SK-N-SH (cell line): Measurements from ENCODE around the gene TYK2. TPM values are rescaled to one million over a fixed set of nuclear protein-coding genes. Genes with fewer than 3 reads are reported as not detected.

Experiments
- CTCF ChIA-PET: fragments of 300-600, 350-600 bp; formaldehyde crosslinking; extraction: SDS; loops from one replicate; lab custom pipeline; 2021; lab: Yijun Ruan, JAX
- POLR2A ChIA-PET: fragments of 350-600 bp; sonication (Branson Sonifier 250); formaldehyde crosslinking; extraction: SDS; loops from one replicate; lab custom pipeline; 2020; ENCODE audit warnings: antibody characterized with exemption, inconsistent platforms; lab: Yijun Ruan, JAX
- DNase-seq: peaks from one replicate; pipeline ENCODE4 v3.0.0; 2012
- H2AFZ ChIP-seq: fragments of 200-600 bp; sonication (generic); 2 replicates; pipeline ENCODE4 v1.8.1; 2016; ENCODE audit warnings: antibody characterized with exemption, mild to moderate bottlenecking, low read depth
- H3F3A ChIP-seq: fragments of 200-600 bp; sonication (generic); replicated peaks from 2 replicates; pipeline ENCODE3; 2016; ENCODE audit warnings: antibody characterized with exemption, mild to moderate bottlenecking; ENCODE audit not compliant: insufficient read depth
- H3K27ac ChIP-seq, 2 experiments: fragments of 200-500 bp in 1 of 2; fragments of 200-600 bp in 1 of 2; sonication (Bioruptor generic) in 1 of 2; sonication (generic), shearing (Covaris generic) in 1 of 2; 2 replicates each; pipeline versions ENCODE4 v1.5.1 to v1.6.1; 2014 to 2016; ENCODE audit warnings: low read depth in 2 of 2, inconsistent platforms in 1 of 2, low read length in 1 of 2, mild to moderate bottlenecking in 1 of 2, mixed read lengths in 1 of 2
- H3K27me3 ChIP-seq: fragments of 200-600 bp; sonication (generic), shearing (Covaris generic); 2 replicates; pipeline ENCODE4 v1.6.1; 2016; ENCODE audit warnings: mixed run types; ENCODE audit not compliant: insufficient read depth
- H3K36me3 ChIP-seq, 2 experiments: fragments of 200-500 bp in 1 of 2; fragments of 200-600 bp in 1 of 2; sonication (Bioruptor generic) in 1 of 2; sonication (generic) in 1 of 2; replicated peaks in 1 of 2; 2 replicates each; pipeline versions ENCODE3 to v1.5.1; 2014 to 2016; ENCODE audit warnings: low read length in 1 of 2, mild to moderate bottlenecking in 1 of 2; ENCODE audit not compliant: insufficient read depth in 2 of 2, control insufficient read depth in 1 of 2
- H3K4me1 ChIP-seq, 2 experiments: fragments of 200-500 bp in 1 of 2; fragments of 200-600 bp in 1 of 2; sonication (Bioruptor generic) in 1 of 2; sonication (generic), shearing (Covaris generic) in 1 of 2; 2 replicates each; pipeline versions ENCODE4 v1.5.1 to v1.6.1; 2014 to 2016; ENCODE audit warnings: low read depth in 1 of 2, low read length in 1 of 2, mixed run types in 1 of 2; ENCODE audit not compliant: insufficient read depth in 2 of 2, control insufficient read depth in 1 of 2
- H3K4me2 ChIP-seq: fragments of 200-600 bp; sonication (generic), shearing (Covaris generic); 2 replicates; pipeline ENCODE4 v1.6.1; 2017; ENCODE audit warnings: mixed run types
- H3K4me3 ChIP-seq, 2 experiments: fragments of 200-500 bp in 1 of 2; fragments of 200-600 bp in 1 of 2; sonication (Bioruptor generic) in 1 of 2; sonication (generic), shearing (Covaris generic) in 1 of 2; 2 replicates each; pipeline versions ENCODE4 v1.5.1 to v1.8.1; 2014 to 2016; ENCODE audit warnings: low read depth in 2 of 2, inconsistent platforms in 1 of 2, low read length in 1 of 2, mild to moderate bottlenecking in 1 of 2, mixed read lengths in 1 of 2, moderate library complexity in 1 of 2
- H3K79me2 ChIP-seq: fragments of 200-600 bp; sonication (generic); 2 replicates; pipeline ENCODE4 v1.8.1; 2017; ENCODE audit warnings: mild to moderate bottlenecking; ENCODE audit not compliant: insufficient read depth
- H3K9ac ChIP-seq: fragments of 200-600 bp; sonication (generic); 2 replicates; pipeline ENCODE4 v1.6.1; 2017; ENCODE audit warnings: mixed run types
- H3K9me2 ChIP-seq: fragments of 200-600 bp; sonication (generic); 2 replicates; pipeline ENCODE4 v1.6.1; 2017; ENCODE audit warnings: mixed run types
- H3K9me3 ChIP-seq: fragments of 200-600 bp; sonication (generic); 2 replicates; pipeline ENCODE4 v1.6.1; 2017; ENCODE audit warnings: mixed run types, mild to moderate bottlenecking, moderate library complexity
- H4K20me1 ChIP-seq: fragments of 200-600 bp; sonication (generic); 2 replicates; pipeline ENCODE4 v1.6.1; 2017; ENCODE audit warnings: mild to moderate bottlenecking, mixed run types; ENCODE audit not compliant: insufficient read depth
- EP300 ChIP-seq, 2 experiments: IDR thresholded peaks; 2 replicates each; pipeline versions ENCODE4 v1.4.0 to v1.6.1; 2012; ENCODE audit warnings: borderline replicate concordance in 1 of 2, low read depth in 1 of 2, low read length in 1 of 2
- FOSL2 ChIP-seq: IDR thresholded peaks from 2 replicates; pipeline ENCODE4 v1.4.0; 2012; ENCODE audit warnings: low read depth, mild to moderate bottlenecking, moderate library complexity, borderline replicate concordance
- IRF3 ChIP-seq: fragments of 150-350 bp; IDR thresholded peaks from 2 replicates; pipeline ENCODE4 v1.6.1; 2016; ENCODE audit warnings: mild to moderate bottlenecking, low read depth, low read length
- POLR2AphosphoS5 ChIP-seq: IDR thresholded peaks from 2 replicates; pipeline ENCODE4 v1.6.1; 2012; ENCODE audit warnings: low read depth, low read length
- SIN3A ChIP-seq: IDR thresholded peaks from 2 replicates; pipeline ENCODE4 v1.6.1; 2012; ENCODE audit warnings: low read depth, mild to moderate bottlenecking, low read length, moderate library complexity, borderline replicate concordance
- USF2 ChIP-seq: fragments of 150-350 bp; IDR thresholded peaks from 2 replicates; pipeline ENCODE4 v1.6.1; 2017; ENCODE audit warnings: antibody characterized with exemption, low read length, low read depth, borderline replicate concordance
- YY1 ChIP-seq: IDR thresholded peaks from 2 replicates; pipeline ENCODE4 v1.4.0; 2012; ENCODE audit warnings: low read depth, mild to moderate bottlenecking
- WGBS: methylation state at CpG from one replicate; pipeline ENCODE4 v1.1.6; 2017; ENCODE audit warnings: low lambda C conversion rate; 5-methylcytosine and 5-hydroxymethylcytosine counted together
- polyA plus RNA-seq, 3 experiments: library from polyadenylated mRNA; depleted of rRNA; stranded (reverse); fragments of >200 nt; gene quantifications; 2 replicates each; pipeline ENCODE4 v1.2.3, GENCODE V29; 2012
- small RNA-seq, 7 experiments: library from RNA; depleted of rRNA; stranded (forward); fragments of <200 nt; gene quantifications; one replicate each; pipeline ENCODE3, GENCODE V24; 2012
- TF ChIP-seq, protein P1 (sequence below): IDR thresholded peaks from 2 replicates; pipeline ENCODE4 v1.4.0; 2012; ENCODE audit warnings: low read depth, borderline replicate concordance

TYK2 gene
- polyA plus RNA-seq, 1 of the 3 experiments (the other 2 are of a cell fraction): 44.6 TPM

- Histone ChIP-seq H4K20me1 (no peaks in the 10 kb centered on the region), H3K27me3 (no peaks in the 10 kb centered on the region), H3K27ac (no peak overlapping the region), H3K79me2 (no peaks in the 10 kb centered on the region), H3K9me3 (no peaks in the 10 kb centered on the region), H3K9ac (no peak overlapping the region), H3K4me1 (no peaks in the 10 kb centered on the region), H2AFZ (no peak overlapping the region), H3F3A (peaks cover 4% of the 10 kb centered on the region), H3K9me2 (no peaks in the 10 kb centered on the region), H3K36me3 (no peaks in the 10 kb centered on the region), H3K4me3 (no peak overlapping the region), H3K4me2 (no peak overlapping the region)
- DNase-seq: no peak
- 93% methylated on average over 5 of the region's 5 CpGs for WGBS
- ChIA-PET CTCF (interaction anchor here (0.8 to 2.6 kb wide), 3 partner anchors 38 to 83 kb away, joined by 3 to 10 read pairs (median 4); no protein-coding TSS in a partner anchor), POLR2A (interaction anchor here (0.6 kb wide), 1 partner anchor 376 kb away, joined by 3 read pairs; no protein-coding TSS in a partner anchor)
- TF ChIP-seq EP300 (IDR thresholded peaks at IDR 0.05; ENCODE audit: borderline replicate concordance in 1 of 2, low read depth in 1 of 2, low read length in 1 of 2) (no peak), YY1 (no peak), IRF3 (no peak), USF2 (no peak), SIN3A (no peak)
These were observed 74.0 kb downstream of the TYK2 start for GRCh38 chr19:10306327-10306726.

- Histone ChIP-seq H3K27ac (no peak overlapping the region), H3K4me2 (0 out of 2 replicates have a peak overlapping the region, but pooled peaks have one; percentile 44), H3K9ac (no peak overlapping the region), H3K4me3 (no peak overlapping the region), H3K9me2 (no peaks in the 10 kb centered on the region), H4K20me1 (no peaks in the 10 kb centered on the region), H3K9me3 (no peaks in the 10 kb centered on the region), H3K4me1 (no peaks in the 10 kb centered on the region), H3K27me3 (no peaks in the 10 kb centered on the region), H3F3A (peaks cover 4% of the 10 kb centered on the region), H3K36me3 (no peaks in the 10 kb centered on the region), H2AFZ (peak overlapping the region; percentile 63; the same call in 1 of the 2 replicates), H3K79me2 (no peaks in the 10 kb centered on the region)
- POLR2A ChIA-PET: no interaction called here
- WGBS: 85% methylated on average over 16 of the region's 17 CpGs
- DNase-seq: no peak
- CTCF ChIA-PET: interaction anchor here (0.8 to 2.6 kb wide), 4 partner anchors 34 to 84 kb away, joined by 3 to 10 read pairs (median 4); partner anchors contain the start of gene ICAM1
- TF ChIP-seq, protein P1, sequence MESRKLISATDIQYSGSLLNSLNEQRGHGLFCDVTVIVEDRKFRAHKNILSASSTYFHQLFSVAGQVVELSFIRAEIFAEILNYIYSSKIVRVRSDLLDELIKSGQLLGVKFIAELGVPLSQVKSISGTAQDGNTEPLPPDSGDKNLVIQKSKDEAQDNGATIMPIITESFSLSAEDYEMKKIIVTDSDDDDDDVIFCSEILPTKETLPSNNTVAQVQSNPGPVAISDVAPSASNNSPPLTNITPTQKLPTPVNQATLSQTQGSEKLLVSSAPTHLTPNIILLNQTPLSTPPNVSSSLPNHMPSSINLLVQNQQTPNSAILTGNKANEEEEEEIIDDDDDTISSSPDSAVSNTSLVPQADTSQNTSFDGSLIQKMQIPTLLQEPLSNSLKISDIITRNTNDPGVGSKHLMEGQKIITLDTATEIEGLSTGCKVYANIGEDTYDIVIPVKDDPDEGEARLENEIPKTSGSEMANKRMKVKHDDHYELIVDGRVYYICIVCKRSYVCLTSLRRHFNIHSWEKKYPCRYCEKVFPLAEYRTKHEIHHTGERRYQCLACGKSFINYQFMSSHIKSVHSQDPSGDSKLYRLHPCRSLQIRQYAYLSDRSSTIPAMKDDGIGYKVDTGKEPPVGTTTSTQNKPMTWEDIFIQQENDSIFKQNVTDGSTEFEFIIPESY: no peak
- peak; percentile 14; the same call in 1 of the 2 replicates for TF ChIP-seq FOSL2
- no peak for TF ChIP-seq POLR2AphosphoS5
- TF ChIP-seq, all 33 proteins: peak for 1
These were observed 75.1 kb downstream of the TYK2 start for GRCh38 chr19:10305139-10305806.

Small RNA genes lying within 50 kb of the gene (small RNA-seq; reads per million reads assigned to genes)
- gene AC011511.1 (0 reads per million in 7 experiments), gene AC011511.4 (0 to 0.52 (median 0) reads per million in 7 experiments)

Other genes starting within 250 kb of the TYK2 start
- gene DNMT1, start 185.6 kb downstream of the TYK2 start, polyA plus RNA-seq (2012; rRNA removed): 46.1 and 58.3 TPM in 2 replicates
- 3.6 and 3.8 TPM in 2 replicates for gene S1PR2, start 149.2 kb downstream of the TYK2 start, polyA plus RNA-seq (2012; rRNA removed)
- gene MRPL4, start 128.4 kb downstream of the TYK2 start, polyA plus RNA-seq (2012; rRNA removed): 76.0 and 110 TPM in 2 replicates
- gene ICAM1, start 109.5 kb downstream of the TYK2 start, polyA plus RNA-seq (2012; rRNA removed): 14.5 and 14.8 TPM in 2 replicates
- gene ICAM4, start 93.6 kb downstream of the TYK2 start, polyA plus RNA-seq (2012; rRNA removed): 0.05 TPM in 2 replicates
- 4.9 and 5.2 TPM in 2 replicates for gene ICAM5, start 90.6 kb downstream of the TYK2 start, polyA plus RNA-seq (2012; rRNA removed)
- gene ZGLP1, start 70.8 kb downstream of the TYK2 start, polyA plus RNA-seq (2012; rRNA removed): 1.8 and 2.1 TPM in 2 replicates
- gene FDX2, start 64.6 kb downstream of the TYK2 start, polyA plus RNA-seq (2012; rRNA removed): 45.8 TPM in 2 replicates
- gene RAVER1, start 47.0 kb downstream of the TYK2 start, polyA plus RNA-seq (2012; rRNA removed): 3.0 and 8.2 TPM in 2 replicates
- 12.6 and 15.6 TPM in 2 replicates for gene ICAM3, start 40.9 kb downstream of the TYK2 start, polyA plus RNA-seq (2012; rRNA removed)
- 1,026 and 1,054 TPM in 2 replicates for gene CDC37, start 23.0 kb upstream of the TYK2 start, polyA plus RNA-seq (2012; rRNA removed)
- gene PDE4A, start 40.0 kb upstream of the TYK2 start, polyA plus RNA-seq (2012; rRNA removed): 2.3 and 2.9 TPM in 2 replicates
- 53.8 and 72.9 TPM in 2 replicates for gene KEAP1, start 122.8 kb upstream of the TYK2 start, polyA plus RNA-seq (2012; rRNA removed)
- 0.32 and 0.36 TPM in 2 replicates for gene S1PR5, start 136.9 kb upstream of the TYK2 start, polyA plus RNA-seq (2012; rRNA removed)
- gene ATG4D, start 163.3 kb upstream of the TYK2 start, polyA plus RNA-seq (2012; rRNA removed): 19.7 and 22.6 TPM in 2 replicates
- gene KRI1, start 185.4 kb upstream of the TYK2 start, polyA plus RNA-seq (2012; rRNA removed): 23.3 and 26.7 TPM in 2 replicates
- gene CDKN2D, start 188.4 kb upstream of the TYK2 start, polyA plus RNA-seq (2012; rRNA removed): 13.1 and 14.9 TPM in 2 replicates
- 0.05 and 0.30 TPM in 2 replicates for gene AP1M2, start 206.7 kb upstream of the TYK2 start, polyA plus RNA-seq (2012; rRNA removed)
- 61.4 and 66.6 TPM in 2 replicates for gene SLC44A2, start 245.0 kb upstream of the TYK2 start, polyA plus RNA-seq (2012; rRNA removed)